Keratinocyte (primary cell): Measurements from ENCODE around the gene COPZ1. TPM values are rescaled to one million over a fixed set of nuclear protein-coding genes. Genes with fewer than 3 reads are reported as not detected.

Experiments
- DNase-seq: peaks from one replicate; pipeline ENCODE4 v3.0.0-alpha.2; 2011; ENCODE audit warnings: low read depth, missing footprints, low spot score
- FAIRE-seq: peaks from 2 replicates; lab custom pipeline; 2011; peaks lifted over from hg19 to GRCh38; lab: Jason Lieb, UNC
- H2AFZ ChIP-seq: 2 replicates; pipeline ENCODE4 v1.6.0; 2012; ENCODE audit warnings: low read length, control low read depth, inconsistent platforms; ENCODE audit not compliant: control insufficient read depth
- H3K27ac ChIP-seq: 2 replicates; pipeline ENCODE4 v1.5.1; 2011; ENCODE audit warnings: low read length; ENCODE audit not compliant: control insufficient read depth, insufficient read depth
- H3K27me3 ChIP-seq: 3 replicates; pipeline ENCODE4 v1.6.0; 2011; ENCODE audit warnings: low read length; ENCODE audit not compliant: control insufficient read depth, insufficient read depth; ENCODE audit errors: extremely low read depth
- H3K36me3 ChIP-seq, 2 experiments: 2 replicates in 1 of 2; 3 replicates in 1 of 2; pipeline ENCODE4 v1.5.1; 2011; ENCODE audit warnings: low read length in 2 of 2, mild to moderate bottlenecking in 1 of 2; ENCODE audit not compliant: control insufficient read depth in 2 of 2, insufficient read depth in 2 of 2; ENCODE audit errors: extremely low read depth in 1 of 2
- H3K4me1 ChIP-seq: 3 replicates; pipeline ENCODE4 v1.5.1; 2011; ENCODE audit warnings: low read length; ENCODE audit not compliant: control insufficient read depth, insufficient read depth; ENCODE audit errors: extremely low read depth
- H3K4me2 ChIP-seq: 3 replicates; pipeline ENCODE4 v1.6.0; 2011; ENCODE audit warnings: low read depth, low read length; ENCODE audit not compliant: control insufficient read depth, insufficient read depth; ENCODE audit errors: extremely low read depth
- H3K4me3 ChIP-seq, 3 experiments: fragments of 200-600 bp in 1 of 3; sonication (generic) in 1 of 3; 2 replicates in 2 of 3; 3 replicates in 1 of 3; pipeline ENCODE4 v1.5.1; 2011 to 2016; ENCODE audit warnings: low read length in 3 of 3, mild to moderate bottlenecking in 3 of 3, control low read depth in 2 of 3, inconsistent platforms in 1 of 3, low read depth in 1 of 3, mixed read lengths in 1 of 3, mixed run types in 1 of 3, moderate library complexity in 1 of 3; ENCODE audit not compliant: control insufficient read depth in 2 of 3, insufficient read depth in 2 of 3; ENCODE audit errors: extremely low read depth in 1 of 3
- H3K79me2 ChIP-seq: 2 replicates; pipeline ENCODE4 v1.6.0; 2012; ENCODE audit warnings: low read length; ENCODE audit not compliant: control insufficient read depth, insufficient read depth
- H3K9ac ChIP-seq: 3 replicates; pipeline ENCODE4 v1.6.0; 2011; ENCODE audit warnings: low read length; ENCODE audit not compliant: control insufficient read depth, insufficient read depth; ENCODE audit errors: extremely low read depth
- H3K9me1 ChIP-seq: 3 replicates; pipeline ENCODE4 v1.6.0; 2011; ENCODE audit warnings: low read length; ENCODE audit not compliant: control insufficient read depth, insufficient read depth; ENCODE audit errors: extremely low read depth
- H3K9me3 ChIP-seq: 2 replicates; pipeline ENCODE4 v1.5.1; 2012; ENCODE audit warnings: low read depth, low read length; ENCODE audit not compliant: control insufficient read depth
- H4K20me1 ChIP-seq: 3 replicates; pipeline ENCODE4 v1.6.0; 2011; ENCODE audit warnings: low read length; ENCODE audit not compliant: control insufficient read depth, insufficient read depth; ENCODE audit errors: extremely low read depth
- EZH2 ChIP-seq: IDR thresholded peaks from one replicate; pipeline ENCODE4 v1.6.1; 2012; ENCODE audit warnings: inconsistent platforms, mild to moderate bottlenecking, low read length, moderate library complexity
- dilution Hi-C: fragments of 300-500 bp; cut with MboI; formaldehyde crosslinking; loops from one replicate; pipeline ENCODE4 v1.7.0; 2020; ENCODE audit warnings: low sequenced_read_pairs; ENCODE audit not compliant: extremely low pct_ligation_motif_present
- polyA plus RNA-seq, 5 experiments: library from polyadenylated mRNA; depleted of rRNA in 3 of 5; stranded (reverse) in 3 of 5; stranded (forward) in 1 of 5; unstranded in 1 of 5; fragments of >200 nt; gene quantifications; 1 replicate in 1 of 5; 2 replicates in 3 of 5; 3 replicates in 1 of 5; pipeline versions ENCODE4 v1.2.1 to v1.2.3, GENCODE V29; 2011 to 2012; ENCODE audit warnings: missing spikeins in 2 of 5, low read depth in 1 of 5, low replicate concordance in 1 of 5
- TF ChIP-seq, protein P1 (sequence below), 3 experiments: IDR thresholded peaks in 1 of 3; conservative IDR thresholded peaks in 1 of 3; optimal IDR thresholded peaks in 1 of 3; 2 replicates in 2 of 3; 3 replicates in 1 of 3; pipeline versions ENCODE3 to v1.5.1; 2011; ENCODE audit warnings: low read length in 3 of 3, mild to moderate bottlenecking in 3 of 3, moderate library complexity in 2 of 3, control low read depth in 1 of 3, inconsistent platforms in 1 of 3; ENCODE audit not compliant: insufficient read depth in 2 of 3; ENCODE audit errors: extremely low read depth in 1 of 3

Gene COPZ1
- polyA plus RNA-seq, 1 donor (not counting 4 experiments of a cell fraction or from before 2014, with no cell fraction given) = 280 TPM

GRCh38 chr12:54328595-54329337 lies 3.8 kb downstream of the COPZ1 start:
- DNase-seq = no peak
- no peaks in the 10 kb centered on the region for H4K20me1 ChIP-seq
- no peak overlapping the region for H3K9ac ChIP-seq
- no peak overlapping the region for H3K4me3 ChIP-seq
- no peak overlapping the region for H2AFZ ChIP-seq
- H3K36me3 ChIP-seq = peaks cover 3 to 10% of the 10 kb centered on the region in 2 experiments
- peaks cover 49% of the 10 kb centered on the region for H3K79me2 ChIP-seq
- H3K4me1 ChIP-seq = peaks cover 20% of the 10 kb centered on the region
- dilution Hi-C loops = no loop called here
- H3K9me3 ChIP-seq = no peaks in the 10 kb centered on the region
- FAIRE-seq = no peak
- H3K4me2 ChIP-seq = no peak overlapping the region
- no peak for TF ChIP-seq EZH2
- TF ChIP-seq, protein P1, sequence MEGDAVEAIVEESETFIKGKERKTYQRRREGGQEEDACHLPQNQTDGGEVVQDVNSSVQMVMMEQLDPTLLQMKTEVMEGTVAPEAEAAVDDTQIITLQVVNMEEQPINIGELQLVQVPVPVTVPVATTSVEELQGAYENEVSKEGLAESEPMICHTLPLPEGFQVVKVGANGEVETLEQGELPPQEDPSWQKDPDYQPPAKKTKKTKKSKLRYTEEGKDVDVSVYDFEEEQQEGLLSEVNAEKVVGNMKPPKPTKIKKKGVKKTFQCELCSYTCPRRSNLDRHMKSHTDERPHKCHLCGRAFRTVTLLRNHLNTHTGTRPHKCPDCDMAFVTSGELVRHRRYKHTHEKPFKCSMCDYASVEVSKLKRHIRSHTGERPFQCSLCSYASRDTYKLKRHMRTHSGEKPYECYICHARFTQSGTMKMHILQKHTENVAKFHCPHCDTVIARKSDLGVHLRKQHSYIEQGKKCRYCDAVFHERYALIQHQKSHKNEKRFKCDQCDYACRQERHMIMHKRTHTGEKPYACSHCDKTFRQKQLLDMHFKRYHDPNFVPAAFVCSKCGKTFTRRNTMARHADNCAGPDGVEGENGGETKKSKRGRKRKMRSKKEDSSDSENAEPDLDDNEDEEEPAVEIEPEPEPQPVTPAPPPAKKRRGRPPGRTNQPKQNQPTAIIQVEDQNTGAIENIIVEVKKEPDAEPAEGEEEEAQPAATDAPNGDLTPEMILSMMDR (optimal IDR thresholded peaks at IDR 0.05 in 1 of 3, IDR thresholded peaks at IDR 0.05 in 1 of 3, conservative IDR thresholded peaks at IDR 0.05 in 1 of 3; ENCODE audit: extremely low read depth in 1 of 3, insufficient read depth in 2 of 3, low read length in 3 of 3) = no peak
- H3K27me3 ChIP-seq = no peaks in the 10 kb centered on the region
- no peak overlapping the region for H3K27ac ChIP-seq
- H3K9me1 ChIP-seq = no peaks in the 10 kb centered on the region

DNA sequence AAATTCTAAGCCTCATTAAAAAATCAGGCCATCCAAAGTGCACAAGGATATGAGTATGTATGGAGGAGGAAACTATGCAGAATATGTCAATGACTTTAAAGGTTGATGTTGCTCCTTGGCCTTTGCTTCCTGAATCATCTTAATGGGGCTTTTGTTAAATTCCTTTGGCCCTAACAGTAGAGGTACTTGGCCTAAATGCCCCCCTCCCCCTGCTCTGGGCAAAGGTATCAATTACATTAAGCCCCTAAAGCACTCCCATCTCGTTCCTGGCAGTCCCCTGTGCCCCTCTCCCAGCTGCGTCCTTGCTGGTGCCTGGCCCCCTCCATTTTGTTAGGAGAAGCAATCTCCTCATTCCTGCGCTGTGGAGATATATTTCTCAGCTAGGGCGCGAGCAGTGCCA lies 4.8 kb downstream of the COPZ1 start:
- dilution Hi-C loops = no loop called here
- no peaks in the 10 kb centered on the region for H3K27me3 ChIP-seq
- no peak overlapping the region for H3K9ac ChIP-seq
- H3K27ac ChIP-seq = no peak overlapping the region
- peaks cover 20% of the 10 kb centered on the region for H3K4me1 ChIP-seq
- no peak for FAIRE-seq
- no peaks in the 10 kb centered on the region for H3K9me3 ChIP-seq
- H3K79me2 ChIP-seq = peaks cover 52% of the 10 kb centered on the region
- H4K20me1 ChIP-seq = no peaks in the 10 kb centered on the region
- no peak overlapping the region for H2AFZ ChIP-seq
- TF ChIP-seq EZH2 = no peak
- TF ChIP-seq, protein P1 (optimal IDR thresholded peaks at IDR 0.05 in 1 of 3, IDR thresholded peaks at IDR 0.05 in 1 of 3, conservative IDR thresholded peaks at IDR 0.05 in 1 of 3; ENCODE audit: extremely low read depth in 1 of 3, insufficient read depth in 2 of 3, low read length in 3 of 3) = no peak
- DNase-seq = no peak
- no peak overlapping the region for H3K4me2 ChIP-seq
- H3K36me3 ChIP-seq = peaks cover 3 to 10% of the 10 kb centered on the region in 2 experiments
- no peak overlapping the region for H3K4me3 ChIP-seq
- H3K9me1 ChIP-seq = no peaks in the 10 kb centered on the region
